Measurements from ENCODE around the gene RUFY4. TPM values are rescaled to one million over a fixed set of nuclear protein-coding genes. Genes with fewer than 3 reads are reported as not detected.
A peak's percentile ranks its signal among the peaks of the same experiment; 100 is the strongest.
"Not testable (repeated sequence)": the region's sequence is repeated elsewhere in the genome, so short reads cannot be mapped to it uniquely, and the experiment has no call there.

The RUFY4 gene
- polyA plus RNA-seq (2013) = 0.53 TPM

- H3K27ac ChIP-seq (ENCODE audit: insufficient read depth in 1 of 2, low read depth in 1 of 2, low read length in 2 of 2, poor library complexity in 1 of 2, severe bottlenecking in 2 of 2); H3K36me3 ChIP-seq (ENCODE audit: control insufficient read depth in 4 of 4, insufficient read depth in 4 of 4, low read length in 3 of 4); H3K27me3 ChIP-seq (replicated peaks in 2 of 5; ENCODE audit: control insufficient read depth in 4 of 5, insufficient read depth in 5 of 5, low read length in 4 of 5); H3K9me3 ChIP-seq (ENCODE audit: control extremely low read depth in 1 of 5, control insufficient read depth in 4 of 5, insufficient read depth in 2 of 5, low read depth in 1 of 5, low read length in 4 of 5); POLR2A ChIA-PET: not testable (repeated sequence)
- H3K4me3 ChIP-seq (ENCODE audit: control insufficient read depth in 1 of 7, extremely low read depth in 1 of 7, insufficient read depth in 4 of 7, low read depth in 2 of 7, low read length in 6 of 7) = peak within 1 kb of the TSS in 5 of 7 experiments; percentile 6 to 53 (median 23)
- CTCF ChIA-PET = interaction anchor here (0.7 to 7.8 kb wide), 8 partner anchors 8 to 281 kb away, joined by 3 to 77 read pairs (median 4); no protein-coding TSS in a partner anchor
- DNase-seq = peak; percentile 61 to 84 (median 81)
- WGBS (ENCODE audit: insufficient coverage) = 8% methylated on average over 6 of the region's 15 CpGs
- H3K4me1 ChIP-seq (ENCODE audit: control extremely low read depth in 1 of 4, control insufficient read depth in 4 of 4, insufficient read depth in 4 of 4, low read length in 3 of 4) = peaks cover 4 to 26% (median 24%) of the 10 kb centered on the region in 4 experiments
Measured at GRCh38 chr2:218068721-218069334, at the start of gene RUFY4. Gene RUFY4 (plus strand): TSS chr2:218069253. CDS start chr2:218070606, 1,353 bp downstream.

- 100% methylated on average over 1 of the region's 7 CpGs for WGBS (ENCODE audit: insufficient coverage)
- POLR2A ChIA-PET = no interaction called here
- peak in 2 of 3 donors; percentile 34 to 45 for DNase-seq
- Histone ChIP-seq H3K27me3 (replicated peaks in 2 of 5; ENCODE audit: control insufficient read depth in 4 of 5, insufficient read depth in 5 of 5, low read length in 4 of 5) (no peaks in the 10 kb centered on the region), H3K27ac (ENCODE audit: insufficient read depth in 1 of 2, low read depth in 1 of 2, low read length in 2 of 2, poor library complexity in 1 of 2, severe bottlenecking in 2 of 2) (no peak overlapping the region), H3K4me1 (ENCODE audit: control extremely low read depth in 1 of 4, control insufficient read depth in 4 of 4, insufficient read depth in 4 of 4, low read length in 3 of 4) (peaks cover 0 to 61% (median 43%) of the 10 kb centered on the region in 4 experiments), H3K4me3 (ENCODE audit: control insufficient read depth in 1 of 7, extremely low read depth in 1 of 7, insufficient read depth in 4 of 7, low read depth in 2 of 7, low read length in 6 of 7) (no peak overlapping the region), H3K36me3 (ENCODE audit: control insufficient read depth in 4 of 4, insufficient read depth in 4 of 4, low read length in 3 of 4) (no peaks in the 10 kb centered on the region), H3K9me3 (ENCODE audit: control extremely low read depth in 1 of 5, control insufficient read depth in 4 of 5, insufficient read depth in 2 of 5, low read depth in 1 of 5, low read length in 4 of 5) (no peaks in the 10 kb centered on the region)
- CTCF ChIA-PET = interaction anchor here (0.5 to 3.2 kb wide), 4 partner anchors 8 to 157 kb away, joined by 3 to 10 read pairs (median 4); no protein-coding TSS in a partner anchor
Measured at GRCh38 chr2:218019411-218020060, 49.5 kb upstream of the RUFY4 start.

GRCh38 chr2:218020281-218020680, 48.8 kb upstream of the RUFY4 start:
- CTCF ChIA-PET = interaction anchor here (1.4 to 3.2 kb wide), 2 partner anchors 9 to 12 kb away, joined by 6 to 10 read pairs; no protein-coding TSS in a partner anchor
- H3K9me3 ChIP-seq (ENCODE audit: control extremely low read depth in 1 of 5, control insufficient read depth in 4 of 5, insufficient read depth in 2 of 5, low read depth in 1 of 5, low read length in 4 of 5) = no peaks in the 10 kb centered on the region
- no peaks in the 10 kb centered on the region for H3K27me3 ChIP-seq (replicated peaks in 2 of 5; ENCODE audit: control insufficient read depth in 4 of 5, insufficient read depth in 5 of 5, low read length in 4 of 5)
- H3K4me1 ChIP-seq (ENCODE audit: control extremely low read depth in 1 of 4, control insufficient read depth in 4 of 4, insufficient read depth in 4 of 4, low read length in 3 of 4) = peaks cover 0 to 55% (median 42%) of the 10 kb centered on the region in 4 experiments
- no peak for DNase-seq
- H3K27ac ChIP-seq (ENCODE audit: insufficient read depth in 1 of 2, low read depth in 1 of 2, low read length in 2 of 2, poor library complexity in 1 of 2, severe bottlenecking in 2 of 2) = no peak overlapping the region
- H3K36me3 ChIP-seq (ENCODE audit: control insufficient read depth in 4 of 4, insufficient read depth in 4 of 4, low read length in 3 of 4) = no peaks in the 10 kb centered on the region
- H3K4me3 ChIP-seq (ENCODE audit: control insufficient read depth in 1 of 7, extremely low read depth in 1 of 7, insufficient read depth in 4 of 7, low read depth in 2 of 7, low read length in 6 of 7) = no peak overlapping the region
- WGBS (ENCODE audit: insufficient coverage) = 98% methylated on average over 5 of the region's 5 CpGs
- POLR2A ChIA-PET = no interaction called here

DNA sequence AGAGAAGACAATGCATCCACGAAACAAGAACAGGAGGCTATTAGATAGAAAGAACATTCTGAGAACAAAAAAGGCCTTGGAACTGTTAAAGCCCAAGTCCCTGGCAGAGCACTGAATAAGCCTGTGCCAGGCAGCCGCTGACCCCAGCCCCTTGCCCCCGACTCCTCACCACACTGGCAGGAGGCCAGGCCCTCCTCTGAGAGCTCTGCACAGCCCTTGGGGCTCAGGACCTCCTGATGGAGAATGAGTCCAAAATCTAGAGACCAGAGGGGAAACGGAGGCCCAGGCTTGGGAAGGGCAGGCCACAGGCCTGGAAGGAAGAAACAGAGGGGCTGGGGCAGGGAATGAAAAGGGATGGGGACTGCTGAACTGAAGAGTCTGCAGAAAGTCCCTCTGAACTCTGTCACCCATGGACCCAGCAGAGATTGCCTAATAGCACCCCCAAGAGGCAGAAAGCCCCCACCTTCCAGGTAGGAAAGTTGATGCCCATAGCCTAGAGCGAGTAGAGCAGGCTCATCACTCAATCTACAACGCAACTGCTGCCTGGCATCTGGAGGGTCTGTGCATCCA, 48.0 kb upstream of the RUFY4 start:
- no peaks in the 10 kb centered on the region for H3K9me3 ChIP-seq (ENCODE audit: control extremely low read depth in 1 of 5, control insufficient read depth in 4 of 5, insufficient read depth in 2 of 5, low read depth in 1 of 5, low read length in 4 of 5)
- ChIA-PET CTCF (interaction anchor here (0.8 to 3.2 kb wide), 3 partner anchors 10 to 235 kb away, joined by 3 to 10 read pairs (median 6); no protein-coding TSS in a partner anchor), POLR2A (no interaction called here)
- H3K27ac ChIP-seq (ENCODE audit: insufficient read depth in 1 of 2, low read depth in 1 of 2, low read length in 2 of 2, poor library complexity in 1 of 2, severe bottlenecking in 2 of 2) = no peak overlapping the region
- no peak overlapping the region for H3K4me3 ChIP-seq (ENCODE audit: control insufficient read depth in 1 of 7, extremely low read depth in 1 of 7, insufficient read depth in 4 of 7, low read depth in 2 of 7, low read length in 6 of 7)
- H3K4me1 ChIP-seq (ENCODE audit: control extremely low read depth in 1 of 4, control insufficient read depth in 4 of 4, insufficient read depth in 4 of 4, low read length in 3 of 4) = peaks cover 0 to 53% (median 42%) of the 10 kb centered on the region in 4 experiments
- H3K36me3 ChIP-seq (ENCODE audit: control insufficient read depth in 4 of 4, insufficient read depth in 4 of 4, low read length in 3 of 4) = no peaks in the 10 kb centered on the region
- WGBS (ENCODE audit: insufficient coverage) = 85% methylated on average over 6 of the region's 6 CpGs
- no peak for DNase-seq
- H3K27me3 ChIP-seq (replicated peaks in 2 of 5; ENCODE audit: control insufficient read depth in 4 of 5, insufficient read depth in 5 of 5, low read length in 4 of 5) = no peaks in the 10 kb centered on the region

GRCh38 chr2:218021536-218022071, 47.4 kb upstream of the RUFY4 start:
- DNase-seq = no peak
- H3K4me3 ChIP-seq (ENCODE audit: control insufficient read depth in 1 of 7, extremely low read depth in 1 of 7, insufficient read depth in 4 of 7, low read depth in 2 of 7, low read length in 6 of 7) = no peak overlapping the region
- ChIA-PET CTCF (interaction anchor here (0.8 to 3.2 kb wide), 2 partner anchors 11 to 236 kb away, joined by 3 to 10 read pairs; no protein-coding TSS in a partner anchor), POLR2A (interaction anchor here (0.7 kb wide), 1 partner anchor 12 kb away, joined by 4 read pairs; no protein-coding TSS in a partner anchor)
- no peaks in the 10 kb centered on the region for H3K36me3 ChIP-seq (ENCODE audit: control insufficient read depth in 4 of 4, insufficient read depth in 4 of 4, low read length in 3 of 4)
- no peaks in the 10 kb centered on the region for H3K9me3 ChIP-seq (ENCODE audit: control extremely low read depth in 1 of 5, control insufficient read depth in 4 of 5, insufficient read depth in 2 of 5, low read depth in 1 of 5, low read length in 4 of 5)
- peaks cover 0 to 53% (median 42%) of the 10 kb centered on the region in 4 experiments for H3K4me1 ChIP-seq (ENCODE audit: control extremely low read depth in 1 of 4, control insufficient read depth in 4 of 4, insufficient read depth in 4 of 4, low read length in 3 of 4)
- no peaks in the 10 kb centered on the region for H3K27me3 ChIP-seq (replicated peaks in 2 of 5; ENCODE audit: control insufficient read depth in 4 of 5, insufficient read depth in 5 of 5, low read length in 4 of 5)
- 84% methylated on average over 9 of the region's 12 CpGs for WGBS (ENCODE audit: insufficient coverage)
- no peak overlapping the region for H3K27ac ChIP-seq (ENCODE audit: insufficient read depth in 1 of 2, low read depth in 1 of 2, low read length in 2 of 2, poor library complexity in 1 of 2, severe bottlenecking in 2 of 2)

GRCh38 chr2:218022131-218022850, 46.8 kb upstream of the RUFY4 start:
- H3K4me1 ChIP-seq (ENCODE audit: control extremely low read depth in 1 of 4, control insufficient read depth in 4 of 4, insufficient read depth in 4 of 4, low read length in 3 of 4) = peaks cover 0 to 51% (median 39%) of the 10 kb centered on the region in 4 experiments
- ChIA-PET CTCF (interaction anchor here (0.5 kb wide), 1 partner anchor 102 kb away, joined by 5 read pairs; no protein-coding TSS in a partner anchor), POLR2A (interaction anchor here (0.7 kb wide), 1 partner anchor 12 kb away, joined by 4 read pairs; no protein-coding TSS in a partner anchor)

More at GRCh38 chr2:218022131-218022850, 46.8 kb upstream of the RUFY4 start:
- no peak overlapping the region for H3K4me3 ChIP-seq (ENCODE audit: control insufficient read depth in 1 of 7, extremely low read depth in 1 of 7, insufficient read depth in 4 of 7, low read depth in 2 of 7, low read length in 6 of 7)
- DNase-seq = no peak
- H3K36me3 ChIP-seq (ENCODE audit: control insufficient read depth in 4 of 4, insufficient read depth in 4 of 4, low read length in 3 of 4) = no peaks in the 10 kb centered on the region
- no peaks in the 10 kb centered on the region for H3K9me3 ChIP-seq (ENCODE audit: control extremely low read depth in 1 of 5, control insufficient read depth in 4 of 5, insufficient read depth in 2 of 5, low read depth in 1 of 5, low read length in 4 of 5)
- 100% methylated on average over 2 of the region's 10 CpGs for WGBS (ENCODE audit: insufficient coverage)
- H3K27ac ChIP-seq (ENCODE audit: insufficient read depth in 1 of 2, low read depth in 1 of 2, low read length in 2 of 2, poor library complexity in 1 of 2, severe bottlenecking in 2 of 2) = no peak overlapping the region
- H3K27me3 ChIP-seq (replicated peaks in 2 of 5; ENCODE audit: control insufficient read depth in 4 of 5, insufficient read depth in 5 of 5, low read length in 4 of 5) = no peaks in the 10 kb centered on the region

Data from common myeloid progenitor, CD34-positive (primary cell).